NCI-H1105 (cell line): ENCODE results near the gene COL4A6.
"Not testable (repeated sequence)": the region's sequence is repeated elsewhere in the genome, so short reads cannot be mapped to it uniquely, and the experiment has no call there.

ENCODE experiments used
- DNase-seq: peaks from one replicate; lab custom pipeline; 2025; lab: John Stamatoyannopoulos, UW

Gene COL4A6

GRCh38 chrX:108438110-108438623, at the start of gene COL4A6:
Gene COL4A6, minus strand, starts transcription at chrX:108438422. Its CDS starts 226 bp downstream, at chrX:108438196.
- no peak for DNase-seq

- DNase-seq, result no peak
These were observed 47.7 kb upstream of the COL4A6 start for GRCh38 chrX:108485960-108486359.

- no peak for DNase-seq
These were observed 46.0 kb upstream of the COL4A6 start for GRCh38 chrX:108484251-108484650.

- DNase-seq, result not testable (repeated sequence)
These were observed 43.3 kb upstream of the COL4A6 start for GRCh38 chrX:108481528-108481927.

- no peak for DNase-seq
These were observed 35.8 kb upstream of the COL4A6 start for GRCh38 chrX:108473979-108474378.

- no peak for DNase-seq
These were observed 30.3 kb upstream of the COL4A6 start for GRCh38 chrX:108468486-108468885.

- DNase-seq, result no peak
These were observed 26.4 kb upstream of the COL4A6 start for GRCh38 chrX:108464604-108465003.

- no peak for DNase-seq
These were observed 18.8 kb upstream of the COL4A6 start for GRCh38 chrX:108456971-108457477.

- DNase-seq, result no peak
These were observed 15.6 kb upstream of the COL4A6 start for GRCh38 chrX:108453841-108454240.

GRCh38 chrX:108447303-108447702, 9.1 kb upstream of the COL4A6 start:
- no peak for DNase-seq

- no peak for DNase-seq
These were observed 4.8 kb upstream of the COL4A6 start for GRCh38 chrX:108442901-108443464.

GRCh38 chrX:108439961-108440696, 1.9 kb upstream of the COL4A6 start:
- no peak for DNase-seq

- DNase-seq, result peak; percentile 52
These were observed 1.3 kb upstream of the COL4A6 start, which contains the start of gene COL4A5 for GRCh38 chrX:108439426-108439942. Gene COL4A5, plus strand, starts transcription at chrX:108439838. Its CDS starts 288 bp downstream, at chrX:108440126.

GRCh38 chrX:108437349-108438109, 693 bp downstream of the COL4A6 start:
- no peak for DNase-seq

GRCh38 chrX:108435261-108435660, 3.0 kb downstream of the COL4A6 start:
- DNase-seq, result no peak

GRCh38 chrX:108426262-108426661, 12.0 kb downstream of the COL4A6 start:
- no peak for DNase-seq

- DNase-seq, result no peak
These were observed 17.7 kb downstream of the COL4A6 start for GRCh38 chrX:108420481-108420880.

- DNase-seq, result no peak
These were observed 18.8 kb downstream of the COL4A6 start for GRCh38 chrX:108419401-108419800.

- no peak for DNase-seq
These were observed 21.0 kb downstream of the COL4A6 start for GRCh38 chrX:108417257-108417656.

- no peak for DNase-seq
These were observed 22.3 kb downstream of the COL4A6 start for GRCh38 chrX:108415891-108416290.

GRCh38 chrX:108415146-108415545, 23.1 kb downstream of the COL4A6 start:
- DNase-seq, result no peak

- DNase-seq, result no peak
These were observed 25.4 kb downstream of the COL4A6 start for GRCh38 chrX:108412783-108413182.
